H9 (cell line): ENCODE measurements around the gene MED9. TPM values are rescaled to one million over a fixed set of nuclear protein-coding genes. Genes with fewer than 3 reads are reported as not detected.

Experiments
- DNase-seq: peaks from one replicate; pipeline ENCODE4 v3.0.0-alpha.2; 2017
- H2AFZ ChIP-seq: one replicate; pipeline ENCODE4 v1.6.1; 2013; ENCODE audit warnings: mild to moderate bottlenecking, low read length, control low read depth, moderate library complexity
- H2AK5ac ChIP-seq: 2 replicates; pipeline ENCODE4 v1.6.1; 2013; ENCODE audit warnings: low read length, control low read depth, mixed read lengths; ENCODE audit not compliant: insufficient read length
- H2BK120ac ChIP-seq: one replicate; pipeline ENCODE4 v1.6.1; 2013; ENCODE audit warnings: low read depth, mild to moderate bottlenecking, low read length, control low read depth, inconsistent platforms; ENCODE audit not compliant: poor library complexity, severe bottlenecking
- H2BK12ac ChIP-seq: 2 replicates; pipeline ENCODE4 v1.6.1; 2013; ENCODE audit warnings: low read length, control low read depth, mixed read lengths, low read depth; ENCODE audit not compliant: insufficient read length
- H2BK15ac ChIP-seq: 2 replicates; pipeline ENCODE4 v1.6.1; 2013; ENCODE audit warnings: low read depth, low read length, control low read depth
- H2BK20ac ChIP-seq: one replicate; pipeline ENCODE4 v1.6.1; 2013; ENCODE audit warnings: low read depth, mild to moderate bottlenecking, low read length, control low read depth, inconsistent platforms; ENCODE audit not compliant: poor library complexity, severe bottlenecking
- H2BK5ac ChIP-seq: 2 replicates; pipeline ENCODE4 v1.6.1; 2013; ENCODE audit warnings: low read length, control low read depth, mixed read lengths; ENCODE audit not compliant: insufficient read length
- H3K14ac ChIP-seq: 2 replicates; pipeline ENCODE4 v1.6.1; 2013; ENCODE audit warnings: low read length, control low read depth; ENCODE audit not compliant: insufficient read depth
- H3K18ac ChIP-seq: 2 replicates; pipeline ENCODE4 v1.6.1; 2013; ENCODE audit warnings: low read depth, mild to moderate bottlenecking, mixed read lengths, low read length, control low read depth; ENCODE audit not compliant: insufficient read length
- H3K23ac ChIP-seq: 2 replicates; pipeline ENCODE4 v1.6.1; 2013; ENCODE audit warnings: low read length, control low read depth, mixed read lengths, low read depth; ENCODE audit not compliant: insufficient read length
- H3K23me2 ChIP-seq: 2 replicates; pipeline ENCODE4 v1.6.1; 2013; ENCODE audit warnings: low read depth, mild to moderate bottlenecking, mixed read lengths, low read length, control low read depth; ENCODE audit not compliant: insufficient read length, poor library complexity, severe bottlenecking
- H3K27ac ChIP-seq: 2 replicates; pipeline ENCODE4 v1.5.1; 2013; ENCODE audit warnings: low read length, control low read depth, mixed read lengths, low read depth; ENCODE audit not compliant: insufficient read length
- H3K27me3 ChIP-seq: 2 replicates; pipeline ENCODE4 v1.6.1; 2013; ENCODE audit warnings: low read length, control low read depth, inconsistent platforms; ENCODE audit not compliant: insufficient read depth
- H3K4ac ChIP-seq: 2 replicates; pipeline ENCODE4 v1.6.1; 2013; ENCODE audit warnings: low read depth, mild to moderate bottlenecking, control low read depth, inconsistent platforms, low read length, moderate library complexity
- H3K4me1 ChIP-seq: 2 replicates; pipeline ENCODE4 v1.6.1; 2013; ENCODE audit warnings: low read length, control low read depth, inconsistent platforms; ENCODE audit not compliant: insufficient read depth
- H3K4me2 ChIP-seq: 2 replicates; pipeline ENCODE4 v1.6.1; 2013; ENCODE audit warnings: low read length, control low read depth, mixed read lengths; ENCODE audit not compliant: insufficient read length, insufficient read depth
- H3K56ac ChIP-seq: 2 replicates; pipeline ENCODE4 v1.6.1; 2013; ENCODE audit warnings: low read depth, mild to moderate bottlenecking, mixed read lengths, low read length, control low read depth; ENCODE audit not compliant: insufficient read length
- H3K79me1 ChIP-seq: 2 replicates; pipeline ENCODE4 v1.6.1; 2013; ENCODE audit warnings: low read depth, mild to moderate bottlenecking, moderate library complexity, low read length, control low read depth, inconsistent platforms; ENCODE audit not compliant: insufficient read depth, poor library complexity, severe bottlenecking
- H3K79me2 ChIP-seq: 2 replicates; pipeline ENCODE4 v1.6.1; 2013; ENCODE audit warnings: low read length, control low read depth, inconsistent platforms; ENCODE audit not compliant: insufficient read depth
- H3K9ac ChIP-seq: 2 replicates; pipeline ENCODE4 v1.6.1; 2013; ENCODE audit warnings: low read length, control low read depth, mixed read lengths; ENCODE audit not compliant: insufficient read length; ENCODE audit errors: extremely low read depth
- H3K9me3 ChIP-seq: one replicate; pipeline ENCODE4 v1.6.1; 2013; ENCODE audit warnings: low read depth, low read length, inconsistent platforms; ENCODE audit not compliant: control insufficient read depth
- H3T11ph ChIP-seq: one replicate; pipeline ENCODE4 v1.6.1; 2013; ENCODE audit warnings: mild to moderate bottlenecking, low read length, control low read depth, inconsistent platforms
- H4K20me1 ChIP-seq: one replicate; pipeline ENCODE4 v1.6.1; 2013; ENCODE audit not compliant: control insufficient read depth, insufficient read length, insufficient read depth
- H4K5ac ChIP-seq: 2 replicates; pipeline ENCODE4 v1.6.1; 2013; ENCODE audit warnings: low read depth, mild to moderate bottlenecking, mixed read lengths, low read length, control low read depth; ENCODE audit not compliant: insufficient read length
- H4K8ac ChIP-seq: replicated peaks from 2 replicates; pipeline ENCODE4 v1.6.1; 2013; ENCODE audit warnings: low read length, control low read depth, mixed read lengths, low read depth; ENCODE audit not compliant: insufficient read length
- H4K91ac ChIP-seq: 2 replicates; pipeline ENCODE4 v1.6.1; 2013; ENCODE audit warnings: low read depth, mild to moderate bottlenecking, moderate library complexity, mixed read lengths, low read length, control low read depth; ENCODE audit not compliant: insufficient read length
- H3K27ac Mint-ChIP-seq, 3 experiments: 2 replicates in 2 of 3; 3 replicates in 1 of 3; pipeline ENCODE4 v1.8.0; 2020 to 2021; ENCODE audit warnings: mixed read lengths in 3 of 3, mild to moderate bottlenecking in 1 of 3, moderate library complexity in 1 of 3
- H3K27me3 Mint-ChIP-seq: 2 replicates; pipeline ENCODE4 v1.8.0; 2021; ENCODE audit warnings: low read depth, mild to moderate bottlenecking, moderate library complexity, mixed read lengths
- H3K36me3 Mint-ChIP-seq, 3 experiments: 2 replicates in 2 of 3; 3 replicates in 1 of 3; pipeline ENCODE4 v1.8.0; 2020 to 2021; ENCODE audit warnings: low read depth in 3 of 3, mixed read lengths in 3 of 3; ENCODE audit not compliant: insufficient read depth in 1 of 3
- H3K4me1 Mint-ChIP-seq, 2 experiments: 2 replicates each; pipeline ENCODE4 v1.8.0; 2020; ENCODE audit warnings: mixed read lengths in 2 of 2
- H3K4me3 Mint-ChIP-seq, 2 experiments: 2 replicates in 1 of 2; 3 replicates in 1 of 2; pipeline ENCODE4 v1.8.0; 2020 to 2021; ENCODE audit warnings: mild to moderate bottlenecking in 2 of 2, mixed read lengths in 2 of 2, moderate library complexity in 1 of 2
- H3K9me3 Mint-ChIP-seq, 2 experiments: 2 replicates in 1 of 2; 3 replicates in 1 of 2; pipeline ENCODE4 v1.8.0; 2020; ENCODE audit warnings: mild to moderate bottlenecking in 2 of 2, mixed read lengths in 2 of 2, moderate library complexity in 1 of 2
- CTCF ChIP-seq: fragments of 200-600 bp; sonication (generic); conservative IDR thresholded peaks from 3 replicates; pipeline ENCODE4 v1.8.0; 2021; ENCODE audit warnings: antibody characterized with exemption, mild to moderate bottlenecking
- WGBS: extraction: QIAGEN DNeasy Blood & Tissue Kit; methylation state at CpG from one replicate; pipeline ENCODE4 v1.1.7; 2013; ENCODE audit warnings: missing lambda C conversion rate, low lambda C conversion rate, mixed read lengths; ENCODE audit not compliant: insufficient read length; ENCODE audit errors: extremely low coverage; 5-methylcytosine and 5-hydroxymethylcytosine counted together
- total RNA-seq: library from RNA; stranded (reverse); gene quantifications from 2 replicates; pipeline ENCODE4 v1.2.1, GENCODE V29; 2021

The MED9 gene
- total RNA-seq, 1 experiment from 2014 or later, result 20.0 TPM

DNA sequence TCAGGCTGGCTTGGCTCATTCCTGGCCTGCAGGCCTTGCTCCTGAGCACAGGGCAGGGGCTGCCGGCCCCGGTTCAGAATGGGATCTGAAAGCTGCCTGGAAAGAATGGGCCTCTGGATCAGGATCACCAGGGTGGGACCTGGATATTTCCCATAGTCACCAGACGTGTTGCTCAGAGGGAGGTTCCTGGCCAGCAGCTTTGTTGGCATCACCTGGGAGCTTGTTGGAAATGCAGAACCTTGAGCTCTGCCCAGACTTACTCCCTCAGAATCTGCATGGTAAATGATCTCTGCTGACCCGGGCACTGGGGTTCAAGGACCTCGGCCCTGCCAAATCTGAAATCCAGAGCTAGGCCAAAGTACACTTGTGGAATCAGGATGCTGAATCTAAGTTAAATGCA lies 29.5 kb upstream of the MED9 start:
- Histone ChIP-seq H3K27ac (no peak overlapping the region), H2AFZ (no peak overlapping the region), H3K4ac (no peak overlapping the region), H3K27me3 (no peaks in the 10 kb centered on the region), H3K4me1 (no peaks in the 10 kb centered on the region; the same call in 1 of the 2 replicates), H3K14ac (no peak overlapping the region), H2BK12ac (no peak overlapping the region), H4K91ac (no peak overlapping the region), H3K9ac (no peak overlapping the region), H2BK20ac (no peak overlapping the region), H3K9me3 (no peaks in the 10 kb centered on the region), H4K8ac (no peak overlapping the region), H2BK5ac (no peak overlapping the region), H2AK5ac (no peak overlapping the region), H3K79me1 (no peaks in the 10 kb centered on the region), H3T11ph (no peak overlapping the region), H4K20me1 (no peaks in the 10 kb centered on the region), H2BK15ac (no peak overlapping the region), H3K23ac (no peak overlapping the region), H3K4me2 (no peak overlapping the region), H3K79me2 (no peaks in the 10 kb centered on the region), H3K56ac (no peak overlapping the region), H4K5ac (no peak overlapping the region), H2BK120ac (no peak overlapping the region), H3K23me2 (no peaks in the 10 kb centered on the region), H3K18ac (no peak overlapping the region)
- H3K9me3 Mint-ChIP-seq, result peaks cover 5 to 8% of the 10 kb centered on the region in 2 experiments; a peak in 3 of 5 replicates
- H3K4me3 Mint-ChIP-seq, result no peak overlapping the region
- WGBS, result no CpG with 5 or more reads among the region's 5 CpGs
- DNase-seq, result no peak
- H3K4me1 Mint-ChIP-seq, result peaks cover 18 to 20% of the 10 kb centered on the region in 2 experiments
- peaks cover 0 to 4% (median 0%) of the 10 kb centered on the region in 3 experiments; a peak in 2 of 7 replicates for H3K36me3 Mint-ChIP-seq
- TF ChIP-seq CTCF, result no peak
- no peak overlapping the region; a peak in 1 of 7 replicates for H3K27ac Mint-ChIP-seq
- H3K27me3 Mint-ChIP-seq, result peaks cover 28% of the 10 kb centered on the region
